SU-DHL-6 (cell line): ENCODE data around the gene CXCL12.

Source experiments
- H2AFZ ChIP-seq: fragments of 200-600 bp; sonication (generic); 2 replicates; pipeline ENCODE4 v1.6.1; 2014; ENCODE audit warnings: low read depth, mild to moderate bottlenecking, moderate library complexity, mixed read lengths, antibody characterized with exemption, low read length; ENCODE audit not compliant: severe bottlenecking
- H3F3A ChIP-seq: fragments of 200-600 bp; shearing (Covaris generic); 2 replicates; pipeline ENCODE4 v1.6.0; 2016; ENCODE audit warnings: antibody characterized with exemption, mild to moderate bottlenecking; ENCODE audit not compliant: insufficient read depth
- H3K27ac ChIP-seq: fragments of 200-600 bp; sonication (generic); 2 replicates; pipeline ENCODE4 v1.5.1; 2016; ENCODE audit warnings: low read depth, mild to moderate bottlenecking, low read length, moderate library complexity, mixed read lengths
- H3K27me3 ChIP-seq: fragments of 200-600 bp; sonication (generic), shearing (Covaris generic); 2 replicates; pipeline ENCODE4 v1.6.0; 2014; ENCODE audit warnings: mild to moderate bottlenecking, low read length
- H3K36me3 ChIP-seq: fragments of 200-600 bp; sonication (generic); 2 replicates; pipeline ENCODE4 v1.6.1; 2014; ENCODE audit warnings: mild to moderate bottlenecking, low read length, mixed read lengths
- H3K4me2 ChIP-seq: fragments of 300-600, 200-600 bp; shearing (Covaris generic), sonication (generic); 2 replicates; pipeline ENCODE4 v1.6.0; 2014; ENCODE audit warnings: low read length, low read depth, mild to moderate bottlenecking; ENCODE audit not compliant: poor library complexity, severe bottlenecking
- H3K4me3 ChIP-seq: fragments of 200-600 bp; sonication (generic); 2 replicates; pipeline ENCODE4 v1.5.1; 2014; ENCODE audit warnings: antibody characterized with exemption, low read length, mild to moderate bottlenecking, mixed read lengths; ENCODE audit not compliant: insufficient read depth, poor library complexity, severe bottlenecking
- H3K79me2 ChIP-seq: fragments of 200-600 bp; sonication (generic); 2 replicates; pipeline ENCODE4 v1.6.1; 2014; ENCODE audit warnings: mild to moderate bottlenecking, low read length, moderate library complexity; ENCODE audit not compliant: insufficient read depth
- H3K9ac ChIP-seq: fragments of 200-600 bp; sonication (generic); 2 replicates; pipeline ENCODE4 v1.7.0; 2014; ENCODE audit warnings: mild to moderate bottlenecking, low read length
- H3K9me2 ChIP-seq: fragments of 200-600 bp; sonication (generic); replicated peaks from 2 replicates; pipeline ENCODE4 v1.6.1; 2014; ENCODE audit warnings: low read length; ENCODE audit not compliant: insufficient read depth
- H3K9me3 ChIP-seq: fragments of 200-600 bp; sonication (generic); 2 replicates; pipeline ENCODE4 v1.6.1; 2014; ENCODE audit warnings: low read length, mixed read lengths; ENCODE audit not compliant: insufficient read depth
- H4K20me1 ChIP-seq: fragments of 200-600 bp; sonication (generic); 2 replicates; pipeline ENCODE4 v1.6.1; 2014; ENCODE audit warnings: low read depth, mild to moderate bottlenecking, antibody characterized with exemption, low read length, moderate library complexity, mixed read lengths
- EZH2phosphoT487 ChIP-seq: fragments of 200-600 bp; sonication (generic), shearing (Covaris generic); conservative IDR thresholded peaks from 2 replicates; pipeline ENCODE4 v1.6.1; 2018; ENCODE audit warnings: mild to moderate bottlenecking, antibody characterized with exemption, low read length, moderate library complexity, mixed read lengths
- TF ChIP-seq, protein P1 (sequence below): fragments of 200-600 bp; sonication (generic); IDR thresholded peaks from one replicate; pipeline ENCODE4 v1.5.1; 2017; ENCODE audit warnings: antibody characterized with exemption, mild to moderate bottlenecking, low read length, moderate library complexity; ENCODE audit not compliant: insufficient read depth, poor library complexity, severe bottlenecking

Gene CXCL12

GRCh38 chr10:44385696-44386441, 972 bp upstream of the CXCL12 start:
- H3K4me2 ChIP-seq = no peak overlapping the region
- H3K9ac ChIP-seq = no peak overlapping the region
- H3K79me2 ChIP-seq = no peaks in the 10 kb centered on the region

GRCh38 chr10:44384601-44385025, 284 bp downstream of the CXCL12 start:
- no peaks in the 10 kb centered on the region for H3K9me2 ChIP-seq
- no peak overlapping the region for H3K27ac ChIP-seq
- H3K4me3 ChIP-seq = no peak overlapping the region
- no peaks in the 10 kb centered on the region for H3F3A ChIP-seq
- H2AFZ ChIP-seq = no peak overlapping the region
- no peaks in the 10 kb centered on the region for H3K27me3 ChIP-seq
- TF ChIP-seq, protein P1, sequence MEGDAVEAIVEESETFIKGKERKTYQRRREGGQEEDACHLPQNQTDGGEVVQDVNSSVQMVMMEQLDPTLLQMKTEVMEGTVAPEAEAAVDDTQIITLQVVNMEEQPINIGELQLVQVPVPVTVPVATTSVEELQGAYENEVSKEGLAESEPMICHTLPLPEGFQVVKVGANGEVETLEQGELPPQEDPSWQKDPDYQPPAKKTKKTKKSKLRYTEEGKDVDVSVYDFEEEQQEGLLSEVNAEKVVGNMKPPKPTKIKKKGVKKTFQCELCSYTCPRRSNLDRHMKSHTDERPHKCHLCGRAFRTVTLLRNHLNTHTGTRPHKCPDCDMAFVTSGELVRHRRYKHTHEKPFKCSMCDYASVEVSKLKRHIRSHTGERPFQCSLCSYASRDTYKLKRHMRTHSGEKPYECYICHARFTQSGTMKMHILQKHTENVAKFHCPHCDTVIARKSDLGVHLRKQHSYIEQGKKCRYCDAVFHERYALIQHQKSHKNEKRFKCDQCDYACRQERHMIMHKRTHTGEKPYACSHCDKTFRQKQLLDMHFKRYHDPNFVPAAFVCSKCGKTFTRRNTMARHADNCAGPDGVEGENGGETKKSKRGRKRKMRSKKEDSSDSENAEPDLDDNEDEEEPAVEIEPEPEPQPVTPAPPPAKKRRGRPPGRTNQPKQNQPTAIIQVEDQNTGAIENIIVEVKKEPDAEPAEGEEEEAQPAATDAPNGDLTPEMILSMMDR = no peak
- no peak for TF ChIP-seq EZH2phosphoT487
- no peak overlapping the region for H3K4me2 ChIP-seq
- no peaks in the 10 kb centered on the region for H3K36me3 ChIP-seq
- H3K79me2 ChIP-seq = no peaks in the 10 kb centered on the region
- no peaks in the 10 kb centered on the region for H4K20me1 ChIP-seq
- no peaks in the 10 kb centered on the region for H3K9me3 ChIP-seq
- no peak overlapping the region for H3K9ac ChIP-seq

More at GRCh38 chr10:44385696-44386441, 972 bp upstream of the CXCL12 start:
- Histone ChIP-seq H3K36me3 (no peaks in the 10 kb centered on the region), H3K27ac (no peak overlapping the region), H3F3A (no peaks in the 10 kb centered on the region), H4K20me1 (no peaks in the 10 kb centered on the region), H2AFZ (no peak overlapping the region), H3K9me2 (no peaks in the 10 kb centered on the region), H3K27me3 (no peaks in the 10 kb centered on the region), H3K4me3 (no peak overlapping the region), H3K9me3 (no peaks in the 10 kb centered on the region)
- TF ChIP-seq, protein P1 = no peak
- TF ChIP-seq EZH2phosphoT487 = no peak

DNA sequence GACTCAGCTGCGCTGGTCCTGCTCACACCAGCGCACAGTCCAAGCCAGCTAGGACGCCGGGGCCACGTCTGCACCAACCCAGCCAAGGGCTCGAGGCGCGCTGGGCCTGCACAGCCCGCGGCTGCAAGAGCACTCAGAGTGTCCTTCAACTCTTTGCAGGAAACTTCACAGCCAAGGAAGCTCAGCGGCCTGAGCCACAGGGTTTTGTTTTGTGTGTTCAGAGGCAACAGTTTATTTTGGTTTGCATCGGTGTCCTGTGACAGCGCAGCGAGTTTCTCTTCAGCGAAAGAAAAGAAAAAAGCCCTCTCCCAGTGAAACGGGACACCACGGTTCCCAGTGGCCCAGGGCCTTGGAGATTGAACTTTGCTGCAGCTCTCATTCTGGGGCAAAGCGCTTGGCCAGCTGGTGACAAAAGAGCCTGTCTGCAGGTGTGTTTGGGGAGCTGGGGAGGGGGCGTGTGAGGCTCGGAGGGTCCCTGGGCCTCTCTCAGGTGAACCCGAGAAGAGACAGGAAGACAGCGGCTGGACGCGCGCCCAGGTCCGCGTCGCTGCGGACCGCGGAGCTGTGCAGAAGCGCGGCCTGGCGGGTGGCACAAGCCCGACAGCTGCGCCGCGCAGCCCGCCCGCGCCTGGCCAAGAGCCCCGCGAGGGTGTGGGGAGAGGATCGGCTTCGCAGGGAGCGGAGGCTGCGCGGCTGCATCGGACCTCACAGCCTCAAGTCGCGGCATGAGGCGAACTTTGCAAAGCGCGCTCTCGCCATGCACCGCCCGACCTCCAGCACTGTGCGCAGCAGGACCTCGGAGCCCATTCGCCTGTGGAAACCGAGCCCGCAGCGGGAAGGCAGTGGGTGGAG, 922 bp downstream of the CXCL12 start:
- no peak overlapping the region for H3K9ac ChIP-seq
- no peaks in the 10 kb centered on the region for H3K9me2 ChIP-seq
- H3K79me2 ChIP-seq = no peaks in the 10 kb centered on the region
- no peaks in the 10 kb centered on the region for H3K27me3 ChIP-seq
- no peak for TF ChIP-seq EZH2phosphoT487
- TF ChIP-seq, protein P1 = no peak
- H3K27ac ChIP-seq = no peak overlapping the region
- H3K4me2 ChIP-seq = no peak overlapping the region
- no peak overlapping the region for H3K4me3 ChIP-seq
- H3F3A ChIP-seq = no peaks in the 10 kb centered on the region
- H2AFZ ChIP-seq = no peak overlapping the region
- no peaks in the 10 kb centered on the region for H3K36me3 ChIP-seq
- H4K20me1 ChIP-seq = no peaks in the 10 kb centered on the region
- no peaks in the 10 kb centered on the region for H3K9me3 ChIP-seq
